Measurements from ENCODE around the gene SMARCD1.

GRCh38 chr12:50039151-50039835 lies 45.8 kb upstream of the SMARCD1 start:
- TF ChIP-seq, protein P1, sequence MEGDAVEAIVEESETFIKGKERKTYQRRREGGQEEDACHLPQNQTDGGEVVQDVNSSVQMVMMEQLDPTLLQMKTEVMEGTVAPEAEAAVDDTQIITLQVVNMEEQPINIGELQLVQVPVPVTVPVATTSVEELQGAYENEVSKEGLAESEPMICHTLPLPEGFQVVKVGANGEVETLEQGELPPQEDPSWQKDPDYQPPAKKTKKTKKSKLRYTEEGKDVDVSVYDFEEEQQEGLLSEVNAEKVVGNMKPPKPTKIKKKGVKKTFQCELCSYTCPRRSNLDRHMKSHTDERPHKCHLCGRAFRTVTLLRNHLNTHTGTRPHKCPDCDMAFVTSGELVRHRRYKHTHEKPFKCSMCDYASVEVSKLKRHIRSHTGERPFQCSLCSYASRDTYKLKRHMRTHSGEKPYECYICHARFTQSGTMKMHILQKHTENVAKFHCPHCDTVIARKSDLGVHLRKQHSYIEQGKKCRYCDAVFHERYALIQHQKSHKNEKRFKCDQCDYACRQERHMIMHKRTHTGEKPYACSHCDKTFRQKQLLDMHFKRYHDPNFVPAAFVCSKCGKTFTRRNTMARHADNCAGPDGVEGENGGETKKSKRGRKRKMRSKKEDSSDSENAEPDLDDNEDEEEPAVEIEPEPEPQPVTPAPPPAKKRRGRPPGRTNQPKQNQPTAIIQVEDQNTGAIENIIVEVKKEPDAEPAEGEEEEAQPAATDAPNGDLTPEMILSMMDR (conservative IDR thresholded peaks at IDR 0.05; ENCODE audit: low read depth, low read length): peak; percentile 98
- TF ChIP-seq EZH2 (IDR thresholded peaks at IDR 0.05; ENCODE audit: borderline replicate concordance, low read depth, low read length, poor library complexity, severe bottlenecking): no peak

Data from A673 (cell line).